Measurements from ENCODE around the gene SEPTIN11. TPM values are rescaled to one million over a fixed set of nuclear protein-coding genes. Genes with fewer than 3 reads are reported as not detected.

SEPTIN11 gene
- total RNA-seq, 1 donor = 21.7 TPM

GRCh38 chr4:76982638-76983584 lies 33.4 kb downstream of the SEPTIN11 start:
- Histone ChIP-seq H3K4me3 (ENCODE audit: low read length) (no peak overlapping the region), H3K9me3 (ENCODE audit: low read depth, low read length) (no peaks in the 10 kb centered on the region), H3K27me3 (ENCODE audit: insufficient read depth, low read length) (no peaks in the 10 kb centered on the region), H3K4me1 (ENCODE audit: insufficient read depth, low read length) (peaks cover 29% of the 10 kb centered on the region)

DNA sequence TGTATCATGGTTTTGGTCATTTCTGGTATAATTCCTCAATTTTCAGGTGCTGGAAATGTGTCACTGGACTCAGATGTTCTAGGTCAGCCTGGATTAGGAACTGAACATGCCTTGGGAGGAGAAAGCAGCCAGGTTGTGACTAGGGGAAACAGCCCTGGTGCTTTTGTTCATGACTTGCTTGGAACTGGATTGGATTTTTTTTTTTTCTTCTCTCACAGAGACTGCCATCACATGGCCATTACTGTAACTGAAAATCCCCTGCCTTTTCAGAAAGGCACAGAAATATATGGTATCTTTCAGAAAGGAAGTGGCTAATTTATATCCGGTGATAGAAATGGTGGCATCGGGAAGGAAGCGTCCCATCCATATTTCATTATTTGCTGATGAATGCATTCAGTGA lies 34.6 kb downstream of the SEPTIN11 start:
- Histone ChIP-seq H3K4me1 (ENCODE audit: insufficient read depth, low read length) (peaks cover 28% of the 10 kb centered on the region), H3K9me3 (ENCODE audit: low read depth, low read length) (no peaks in the 10 kb centered on the region), H3K4me3 (ENCODE audit: low read length) (no peak overlapping the region), H3K27me3 (ENCODE audit: insufficient read depth, low read length) (no peaks in the 10 kb centered on the region)

GRCh38 chr4:76984788-76985211 lies 35.2 kb downstream of the SEPTIN11 start:
- no peaks in the 10 kb centered on the region for H3K9me3 ChIP-seq (ENCODE audit: low read depth, low read length)
- no peaks in the 10 kb centered on the region for H3K27me3 ChIP-seq (ENCODE audit: insufficient read depth, low read length)
- peaks cover 29% of the 10 kb centered on the region for H3K4me1 ChIP-seq (ENCODE audit: insufficient read depth, low read length)
- H3K4me3 ChIP-seq (ENCODE audit: low read length) = no peak overlapping the region

DNA sequence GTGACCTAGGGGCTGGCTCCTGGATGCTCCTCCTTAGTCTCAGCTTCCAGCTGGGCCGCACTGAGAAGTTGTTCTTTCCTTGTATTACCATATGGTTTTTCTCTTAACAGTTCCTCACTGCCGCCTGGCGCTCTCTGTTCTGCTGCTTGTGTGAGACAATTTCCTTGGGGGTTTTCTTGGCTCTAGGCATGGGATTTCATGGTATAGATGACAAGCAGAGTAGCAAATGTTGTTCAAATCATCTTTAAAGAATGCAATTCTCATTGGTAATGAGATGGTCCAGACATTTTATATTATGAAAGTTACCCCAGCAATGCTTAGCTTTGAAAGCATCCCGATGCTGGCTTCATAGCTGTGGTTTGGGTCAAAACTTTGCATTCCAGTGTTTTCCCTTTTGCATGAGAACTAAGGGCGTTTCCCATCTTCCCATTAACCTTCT lies 37.6 kb downstream of the SEPTIN11 start:
- no peaks in the 10 kb centered on the region for H3K27me3 ChIP-seq (ENCODE audit: insufficient read depth, low read length)
- H3K4me3 ChIP-seq (ENCODE audit: low read length) = no peak overlapping the region
- peaks cover 38% of the 10 kb centered on the region for H3K4me1 ChIP-seq (ENCODE audit: insufficient read depth, low read length)
- H3K9me3 ChIP-seq (ENCODE audit: low read depth, low read length) = no peaks in the 10 kb centered on the region

DNA sequence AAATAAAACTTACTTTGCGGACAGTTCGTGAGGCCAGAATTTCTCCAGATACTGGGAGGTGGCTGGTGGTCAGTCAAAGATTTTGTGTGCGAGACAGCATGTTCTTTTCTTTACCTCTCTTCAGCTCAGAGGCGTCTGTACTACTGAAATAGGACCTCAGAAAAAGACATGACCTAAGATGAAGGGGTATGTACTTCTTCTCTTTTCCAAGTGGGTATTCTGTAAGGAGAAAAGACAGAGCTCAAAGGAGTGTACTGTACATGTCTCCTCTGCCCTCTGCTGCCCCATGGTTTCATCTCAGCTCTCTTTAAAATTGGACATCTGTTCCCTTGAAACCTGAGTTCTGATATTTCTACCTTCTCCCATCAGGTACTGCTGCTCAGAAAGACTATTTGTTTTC lies 38.1 kb downstream of the SEPTIN11 start:
- Histone ChIP-seq H3K4me3 (ENCODE audit: low read length) (no peak overlapping the region), H3K4me1 (ENCODE audit: insufficient read depth, low read length) (peaks cover 38% of the 10 kb centered on the region), H3K27me3 (ENCODE audit: insufficient read depth, low read length) (no peaks in the 10 kb centered on the region), H3K9me3 (ENCODE audit: low read depth, low read length) (no peaks in the 10 kb centered on the region)

- H3K27me3 ChIP-seq (ENCODE audit: insufficient read depth, low read length) = no peaks in the 10 kb centered on the region
- H3K4me1 ChIP-seq (ENCODE audit: insufficient read depth, low read length) = peaks cover 37% of the 10 kb centered on the region
- H3K9me3 ChIP-seq (ENCODE audit: low read depth, low read length) = no peaks in the 10 kb centered on the region
- no peak overlapping the region for H3K4me3 ChIP-seq (ENCODE audit: low read length)
Measured at GRCh38 chr4:76989391-76990061, 40.0 kb downstream of the SEPTIN11 start.

GRCh38 chr4:76990288-76991080 lies 40.9 kb downstream of the SEPTIN11 start:
- Histone ChIP-seq H3K9me3 (ENCODE audit: low read depth, low read length) (no peaks in the 10 kb centered on the region), H3K4me3 (ENCODE audit: low read length) (no peak overlapping the region), H3K27me3 (ENCODE audit: insufficient read depth, low read length) (no peaks in the 10 kb centered on the region), H3K4me1 (ENCODE audit: insufficient read depth, low read length) (peaks cover 35% of the 10 kb centered on the region)

GRCh38 chr4:76991161-76991660 lies 41.7 kb downstream of the SEPTIN11 start:
- no peaks in the 10 kb centered on the region for H3K27me3 ChIP-seq (ENCODE audit: insufficient read depth, low read length)
- H3K9me3 ChIP-seq (ENCODE audit: low read depth, low read length) = no peaks in the 10 kb centered on the region
- no peak overlapping the region for H3K4me3 ChIP-seq (ENCODE audit: low read length)
- H3K4me1 ChIP-seq (ENCODE audit: insufficient read depth, low read length) = peaks cover 35% of the 10 kb centered on the region

DNA sequence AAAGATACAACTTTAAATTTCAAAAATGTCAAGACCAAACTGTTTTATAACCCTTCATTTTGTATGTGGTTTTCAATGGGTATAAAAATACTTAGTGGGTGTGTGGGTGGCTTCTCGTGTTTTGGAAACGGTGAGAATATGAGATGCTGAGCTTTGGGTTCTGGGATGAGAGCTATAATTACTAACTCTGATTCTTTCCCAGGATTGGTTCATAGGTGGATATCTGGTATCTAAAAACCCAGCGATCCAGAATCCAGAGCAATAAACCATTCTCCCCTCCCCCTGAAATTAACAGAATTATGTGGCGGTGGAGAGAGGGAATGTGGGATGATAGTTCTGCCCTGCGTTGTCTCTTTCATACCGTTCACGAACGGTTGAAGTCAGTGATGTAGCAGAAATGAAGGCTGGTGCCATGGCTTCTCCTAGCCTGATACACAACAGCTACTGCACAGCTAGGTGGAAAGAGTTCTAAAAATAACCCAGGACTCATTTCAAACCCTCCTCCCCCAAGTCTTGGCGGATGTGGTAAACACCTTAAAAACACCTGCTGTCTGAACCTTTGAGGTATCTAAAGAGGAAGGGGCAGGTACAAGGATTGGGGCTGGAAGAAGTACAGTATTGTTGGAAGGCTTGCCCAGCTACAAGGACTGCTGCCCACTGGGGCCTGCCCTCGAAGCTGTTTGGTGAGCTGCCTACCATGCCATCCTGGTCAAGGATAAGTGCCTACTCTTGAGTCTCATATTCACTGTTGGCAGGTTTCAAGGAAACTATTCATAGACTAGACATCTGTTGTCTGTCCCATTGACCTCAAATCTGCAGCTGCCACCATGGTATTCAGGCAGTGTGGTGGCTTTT lies 44.5 kb downstream of the SEPTIN11 start:
- peaks cover 28% of the 10 kb centered on the region for H3K4me1 ChIP-seq (ENCODE audit: insufficient read depth, low read length)
- no peak overlapping the region for H3K4me3 ChIP-seq (ENCODE audit: low read length)
- no peaks in the 10 kb centered on the region for H3K9me3 ChIP-seq (ENCODE audit: low read depth, low read length)
- H3K27me3 ChIP-seq (ENCODE audit: insufficient read depth, low read length) = no peaks in the 10 kb centered on the region

- no peaks in the 10 kb centered on the region for H3K27me3 ChIP-seq (ENCODE audit: insufficient read depth, low read length)
- no peak overlapping the region for H3K4me3 ChIP-seq (ENCODE audit: low read length)
- no peaks in the 10 kb centered on the region for H3K9me3 ChIP-seq (ENCODE audit: low read depth, low read length)
- H3K4me1 ChIP-seq (ENCODE audit: insufficient read depth, low read length) = peaks cover 17% of the 10 kb centered on the region
Measured at GRCh38 chr4:76995776-76996175, 46.2 kb downstream of the SEPTIN11 start.

DNA sequence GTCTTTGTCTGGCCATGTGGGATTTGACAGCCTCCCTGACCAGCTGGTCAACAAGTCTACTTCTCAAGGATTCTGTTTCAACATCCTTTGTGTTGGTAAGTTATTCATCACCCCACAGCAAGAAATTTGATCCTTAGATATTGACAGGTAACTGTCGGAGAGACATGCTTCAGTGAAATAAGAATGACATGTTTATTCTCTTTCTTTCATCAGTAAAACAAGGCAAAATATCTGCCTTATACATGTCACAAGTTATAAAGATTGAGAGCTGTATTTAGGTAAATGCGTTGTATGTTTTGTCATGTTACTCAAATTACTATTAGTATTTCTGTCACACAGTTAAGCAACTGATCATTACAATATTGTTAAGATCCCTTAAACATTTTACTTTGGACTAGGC lies 46.9 kb downstream of the SEPTIN11 start:
- H3K9me3 ChIP-seq (ENCODE audit: low read depth, low read length) = no peaks in the 10 kb centered on the region
- H3K27me3 ChIP-seq (ENCODE audit: insufficient read depth, low read length) = no peaks in the 10 kb centered on the region
- H3K4me3 ChIP-seq (ENCODE audit: low read length) = no peak overlapping the region
- H3K4me1 ChIP-seq (ENCODE audit: insufficient read depth, low read length) = peaks cover 17% of the 10 kb centered on the region

DNA sequence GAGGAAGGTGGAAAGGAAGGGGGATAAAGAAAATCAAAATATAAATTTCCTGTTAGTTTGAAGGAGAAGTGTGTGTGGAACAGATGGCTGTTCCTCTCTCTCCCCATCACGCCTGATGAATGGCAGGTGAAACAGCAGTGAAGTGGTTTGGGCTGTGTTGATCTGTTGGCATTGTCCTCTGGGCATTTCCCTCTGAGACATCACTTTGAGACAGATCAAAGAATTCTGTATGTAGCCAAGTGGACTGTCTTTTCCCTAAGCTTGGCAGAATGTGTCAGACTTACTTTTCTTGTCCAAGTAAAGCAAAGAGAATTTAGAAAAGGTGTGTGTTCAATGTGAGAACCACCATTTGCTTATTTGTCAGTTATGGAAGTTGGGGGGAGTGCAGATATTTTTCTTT lies 47.5 kb downstream of the SEPTIN11 start:
- Histone ChIP-seq H3K4me3 (ENCODE audit: low read length) (no peak overlapping the region), H3K27me3 (ENCODE audit: insufficient read depth, low read length) (no peaks in the 10 kb centered on the region), H3K4me1 (ENCODE audit: insufficient read depth, low read length) (peaks cover 22% of the 10 kb centered on the region), H3K9me3 (ENCODE audit: low read depth, low read length) (no peaks in the 10 kb centered on the region)

GRCh38 chr4:76997532-76997931 lies 48.0 kb downstream of the SEPTIN11 start:
- H3K27me3 ChIP-seq (ENCODE audit: insufficient read depth, low read length) = no peaks in the 10 kb centered on the region
- H3K4me3 ChIP-seq (ENCODE audit: low read length) = no peak overlapping the region
- H3K4me1 ChIP-seq (ENCODE audit: insufficient read depth, low read length) = peaks cover 24% of the 10 kb centered on the region
- H3K9me3 ChIP-seq (ENCODE audit: low read depth, low read length) = no peaks in the 10 kb centered on the region

DNA sequence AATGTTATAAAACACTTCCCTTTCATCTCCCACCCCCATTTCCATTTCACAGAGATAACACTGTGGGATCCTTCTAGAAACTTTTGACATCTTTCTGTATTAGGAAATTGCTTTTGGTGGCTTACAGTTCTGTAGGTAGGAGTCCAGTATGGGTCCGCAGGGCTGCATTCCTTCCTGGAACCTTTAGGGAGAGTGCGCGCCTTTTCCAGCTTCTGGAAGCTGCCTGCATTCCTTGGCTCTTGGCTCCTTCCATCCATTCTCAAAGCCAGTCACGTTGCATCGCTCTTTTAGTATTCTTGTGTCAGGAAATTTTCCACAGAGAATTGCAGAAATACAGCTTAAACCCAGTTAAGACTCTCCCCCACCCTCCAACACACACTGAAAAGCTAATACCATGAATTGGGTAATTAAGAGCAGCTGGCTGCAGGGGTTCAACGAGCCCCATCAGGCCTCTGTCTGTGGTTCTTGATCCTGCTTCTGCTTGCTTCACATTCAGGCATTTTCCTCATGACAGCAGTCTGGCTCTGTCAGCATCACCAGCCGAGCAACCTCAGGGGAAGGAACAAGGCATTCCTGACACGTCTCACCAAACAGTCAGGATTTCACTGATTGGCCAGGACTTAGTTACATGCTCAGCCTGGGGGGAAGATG lies 48.8 kb downstream of the SEPTIN11 start:
- no peaks in the 10 kb centered on the region for H3K9me3 ChIP-seq (ENCODE audit: low read depth, low read length)
- H3K4me3 ChIP-seq (ENCODE audit: low read length) = no peak overlapping the region
- H3K27me3 ChIP-seq (ENCODE audit: insufficient read depth, low read length) = no peaks in the 10 kb centered on the region
- peaks cover 18% of the 10 kb centered on the region for H3K4me1 ChIP-seq (ENCODE audit: insufficient read depth, low read length)

Data from mononuclear cell (primary cell).